IPS-NIHi11 (cell line): ENCODE measurements around the gene OR52M1.
A peak's percentile ranks its signal among the peaks of the same experiment; 100 is the strongest.
"Not testable (repeated sequence)": the region's sequence is repeated elsewhere in the genome, so short reads cannot be mapped to it uniquely, and the experiment has no call there.

Experiments
- DNase-seq: peaks from one replicate; pipeline ENCODE4 v3.0.0; 2012; ENCODE audit warnings: mixed read lengths, low spot score

The OR52M1 gene

GRCh38 chr11:4544891-4545290, at the start of gene OR52M1:
OR52M1 (plus strand) TSS chr11:4545191; CDS start chr11:4545191, 0 bp downstream.
- no peak for DNase-seq

GRCh38 chr11:4495487-4495886, 49.5 kb upstream of the OR52M1 start:
- DNase-seq: no peak

- no peak for DNase-seq
Observed at GRCh38 chr11:4495986-4496385, 49.0 kb upstream of the OR52M1 start.

GRCh38 chr11:4496557-4497248, 48.3 kb upstream of the OR52M1 start:
- DNase-seq: no peak

- no peak for DNase-seq
Observed at GRCh38 chr11:4508886-4509285, 36.1 kb upstream of the OR52M1 start.

- no peak for DNase-seq
Observed at GRCh38 chr11:4511282-4512245, 33.4 kb upstream of the OR52M1 start.

GRCh38 chr11:4514196-4514595, 30.8 kb upstream of the OR52M1 start:
- DNase-seq: no peak

- no peak for DNase-seq
Observed at GRCh38 chr11:4522339-4522738, 22.7 kb upstream of the OR52M1 start.

GRCh38 chr11:4522752-4523151, 22.2 kb upstream of the OR52M1 start:
- no peak for DNase-seq

- DNase-seq: no peak
Observed at GRCh38 chr11:4523666-4524065, 21.3 kb upstream of the OR52M1 start.

GRCh38 chr11:4527926-4528325, 17.1 kb upstream of the OR52M1 start:
- no peak for DNase-seq

- DNase-seq: not testable (repeated sequence)
Observed at GRCh38 chr11:4531686-4532085, 13.3 kb upstream of the OR52M1 start.

GRCh38 chr11:4539603-4540219, 5.3 kb upstream of the OR52M1 start:
- peak; percentile 67 for DNase-seq

GRCh38 chr11:4541071-4541470, 3.9 kb upstream of the OR52M1 start:
- no peak for DNase-seq

- no peak for DNase-seq
Observed at GRCh38 chr11:4543561-4543960, 1.4 kb upstream of the OR52M1 start.

GRCh38 chr11:4546878-4547277, 1.9 kb downstream of the OR52M1 start:
- no peak for DNase-seq

- no peak for DNase-seq
Observed at GRCh38 chr11:4547416-4547815, 2.4 kb downstream of the OR52M1 start.

GRCh38 chr11:4551346-4551979, 6.5 kb downstream of the OR52M1 start:
- peak; percentile 43 for DNase-seq

- no peak for DNase-seq
Observed at GRCh38 chr11:4559527-4560440, 14.8 kb downstream of the OR52M1 start.

- no peak for DNase-seq
Observed at GRCh38 chr11:4560467-4560866, 15.5 kb downstream of the OR52M1 start.

- no peak for DNase-seq
Observed at GRCh38 chr11:4565371-4565770, 20.4 kb downstream of the OR52M1 start.
